ENCODE measurements around the gene INA.

DNA sequence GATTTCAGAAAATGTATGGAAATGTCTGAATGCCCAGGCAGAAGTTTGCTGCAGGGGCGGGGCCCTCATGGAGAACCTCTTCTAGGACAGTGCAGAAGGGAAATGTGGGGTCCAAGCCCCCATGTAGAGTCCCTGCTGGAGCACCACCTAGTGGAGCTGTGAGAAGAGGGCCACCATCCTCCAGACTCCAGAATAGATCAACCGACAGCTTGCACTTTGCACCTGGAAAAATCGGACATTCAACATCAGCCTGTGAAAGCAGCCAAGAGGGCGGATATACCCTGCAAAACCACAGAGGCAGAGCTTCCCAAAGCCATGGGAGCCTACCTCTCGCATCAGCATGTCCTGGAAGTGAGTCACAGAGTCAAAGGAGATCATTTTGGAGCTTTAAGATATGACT, 16.9 kb upstream of the INA start:
- TF ChIP-seq EZH2 (IDR thresholded peaks at IDR 0.05), result no peak
- no peak for TF ChIP-seq POLR2AphosphoS5 (IDR thresholded peaks at IDR 0.05; ENCODE audit: borderline replicate concordance, low read depth, low read length)
